ENCODE results near the gene ARMCX1.
A peak's percentile ranks its signal among the peaks of the same experiment; 100 is the strongest.
"Not testable (repeated sequence)": the region's sequence is repeated elsewhere in the genome, so short reads cannot be mapped to it uniquely, and the experiment has no call there.

The ARMCX1 gene

GRCh38 chrX:101550362-101550750 lies at the start of gene ARMCX1:
ARMCX1 (plus strand) TSS chrX:101550547; CDS start chrX:101552931, 2,384 bp downstream.
- peak; percentile 7 for DNase-seq (ENCODE audit: low spot score)

- DNase-seq (ENCODE audit: low spot score): not testable (repeated sequence)
These were observed 47.4 kb upstream of the ARMCX1 start for GRCh38 chrX:101502929-101503328.

GRCh38 chrX:101507372-101507771 lies 43.0 kb upstream of the ARMCX1 start:
- DNase-seq (ENCODE audit: low spot score): no peak

GRCh38 chrX:101507986-101508385 lies 42.4 kb upstream of the ARMCX1 start:
- no peak for DNase-seq (ENCODE audit: low spot score)

GRCh38 chrX:101530944-101531343 lies 19.4 kb upstream of the ARMCX1 start:
- DNase-seq (ENCODE audit: low spot score): no peak

GRCh38 chrX:101539116-101539515 lies 11.2 kb upstream of the ARMCX1 start:
- no peak for DNase-seq (ENCODE audit: low spot score)

GRCh38 chrX:101550751-101551379 lies 518 bp downstream of the ARMCX1 start:
- DNase-seq (ENCODE audit: low spot score): no peak

- no peak for DNase-seq (ENCODE audit: low spot score)
These were observed 1.0 kb downstream of the ARMCX1 start for GRCh38 chrX:101551380-101551767.

GRCh38 chrX:101552714-101553113 lies 2.4 kb downstream of the ARMCX1 start:
- DNase-seq (ENCODE audit: low spot score): no peak

GRCh38 chrX:101564651-101565050 lies 14.3 kb downstream of the ARMCX1 start:
- no peak for DNase-seq (ENCODE audit: low spot score)

GRCh38 chrX:101595739-101596419 lies 45.5 kb downstream of the ARMCX1 start:
- peak; percentile 64 for DNase-seq (ENCODE audit: low spot score)

GRCh38 chrX:101599592-101599991 lies 49.2 kb downstream of the ARMCX1 start:
- DNase-seq (ENCODE audit: low spot score): not testable (repeated sequence)

GRCh38 chrX:101602077-101602476 lies 51.7 kb downstream of the ARMCX1 start:
- DNase-seq (ENCODE audit: low spot score): no peak
